ENCODE results near the gene LMO7.

Gene LMO7

GRCh38 chr13:75818968-75819225, 182.8 kb downstream of the LMO7 start:
- no peak overlapping the region for H3K27ac Mint-ChIP-seq
- H3K4me3 Mint-ChIP-seq = no peak overlapping the region
- H3K9me3 Mint-ChIP-seq (ENCODE audit: low read depth) = no peaks in the 10 kb centered on the region
- no peaks in the 10 kb centered on the region for H3K4me1 Mint-ChIP-seq (ENCODE audit: low read depth)
- H3K27me3 Mint-ChIP-seq = no peaks in the 10 kb centered on the region
- peaks cover 18% of the 10 kb centered on the region for H3K36me3 Mint-ChIP-seq

GRCh38 chr13:75825161-75825560, 189.0 kb downstream of the LMO7 start:
- H3K4me3 Mint-ChIP-seq = no peak overlapping the region
- H3K4me1 Mint-ChIP-seq (ENCODE audit: low read depth) = no peaks in the 10 kb centered on the region
- H3K27ac Mint-ChIP-seq = no peak overlapping the region
- peaks cover 9% of the 10 kb centered on the region for H3K9me3 Mint-ChIP-seq (ENCODE audit: low read depth)
- H3K36me3 Mint-ChIP-seq = peaks cover 44% of the 10 kb centered on the region
- H3K27me3 Mint-ChIP-seq = no peaks in the 10 kb centered on the region

- Mint-ChIP-seq H3K4me1 (ENCODE audit: low read depth) (no peaks in the 10 kb centered on the region), H3K27ac (no peak overlapping the region), H3K27me3 (no peaks in the 10 kb centered on the region), H3K4me3 (no peak overlapping the region), H3K9me3 (ENCODE audit: low read depth) (peaks cover 9% of the 10 kb centered on the region), H3K36me3 (peaks cover 44% of the 10 kb centered on the region)
Observed at GRCh38 chr13:75825594-75825993, 189.5 kb downstream of the LMO7 start.

- Mint-ChIP-seq H3K36me3 (peaks cover 47% of the 10 kb centered on the region), H3K4me1 (ENCODE audit: low read depth) (no peaks in the 10 kb centered on the region), H3K27me3 (no peaks in the 10 kb centered on the region), H3K27ac (no peak overlapping the region), H3K9me3 (ENCODE audit: low read depth) (peaks cover 17% of the 10 kb centered on the region), H3K4me3 (no peak overlapping the region)
Observed at GRCh38 chr13:75826391-75826790, 190.3 kb downstream of the LMO7 start.

GRCh38 chr13:75829830-75830229, 193.7 kb downstream of the LMO7 start:
- Mint-ChIP-seq H3K9me3 (ENCODE audit: low read depth) (peaks cover 17% of the 10 kb centered on the region), H3K4me3 (no peak overlapping the region), H3K4me1 (ENCODE audit: low read depth) (no peaks in the 10 kb centered on the region), H3K27me3 (no peaks in the 10 kb centered on the region), H3K27ac (no peak overlapping the region), H3K36me3 (peaks cover 44% of the 10 kb centered on the region)

GRCh38 chr13:75830842-75831241, 194.7 kb downstream of the LMO7 start:
- no peak overlapping the region for H3K27ac Mint-ChIP-seq
- no peak overlapping the region for H3K4me3 Mint-ChIP-seq
- H3K36me3 Mint-ChIP-seq = peaks cover 44% of the 10 kb centered on the region
- H3K27me3 Mint-ChIP-seq = no peaks in the 10 kb centered on the region
- H3K4me1 Mint-ChIP-seq (ENCODE audit: low read depth) = no peaks in the 10 kb centered on the region
- peaks cover 17% of the 10 kb centered on the region for H3K9me3 Mint-ChIP-seq (ENCODE audit: low read depth)

GRCh38 chr13:75831389-75831788, 195.3 kb downstream of the LMO7 start:
- Mint-ChIP-seq H3K9me3 (ENCODE audit: low read depth) (peaks cover 17% of the 10 kb centered on the region), H3K4me1 (ENCODE audit: low read depth) (no peaks in the 10 kb centered on the region), H3K27ac (no peak overlapping the region), H3K4me3 (no peak overlapping the region), H3K27me3 (no peaks in the 10 kb centered on the region), H3K36me3 (peaks cover 43% of the 10 kb centered on the region)

GRCh38 chr13:75832812-75833211, 196.7 kb downstream of the LMO7 start:
- H3K27ac Mint-ChIP-seq = no peak overlapping the region
- no peak overlapping the region for H3K4me3 Mint-ChIP-seq
- H3K27me3 Mint-ChIP-seq = no peaks in the 10 kb centered on the region
- no peaks in the 10 kb centered on the region for H3K4me1 Mint-ChIP-seq (ENCODE audit: low read depth)
- peaks cover 17% of the 10 kb centered on the region for H3K9me3 Mint-ChIP-seq (ENCODE audit: low read depth)
- H3K36me3 Mint-ChIP-seq = peaks cover 34% of the 10 kb centered on the region

- H3K27ac Mint-ChIP-seq = no peak overlapping the region
- no peaks in the 10 kb centered on the region for H3K27me3 Mint-ChIP-seq
- H3K4me1 Mint-ChIP-seq (ENCODE audit: low read depth) = peaks cover 6% of the 10 kb centered on the region
- no peak overlapping the region for H3K4me3 Mint-ChIP-seq
- H3K9me3 Mint-ChIP-seq (ENCODE audit: low read depth) = no peaks in the 10 kb centered on the region
- H3K36me3 Mint-ChIP-seq = peaks cover 20% of the 10 kb centered on the region
Observed at GRCh38 chr13:75836441-75836840, 200.3 kb downstream of the LMO7 start.

- no peak overlapping the region for H3K4me3 Mint-ChIP-seq
- H3K36me3 Mint-ChIP-seq = peaks cover 34% of the 10 kb centered on the region
- H3K4me1 Mint-ChIP-seq (ENCODE audit: low read depth) = peaks cover 16% of the 10 kb centered on the region
- no peak overlapping the region for H3K27ac Mint-ChIP-seq
- no peaks in the 10 kb centered on the region for H3K27me3 Mint-ChIP-seq
- no peaks in the 10 kb centered on the region for H3K9me3 Mint-ChIP-seq (ENCODE audit: low read depth)
Observed at GRCh38 chr13:75838366-75839005, 202.4 kb downstream of the LMO7 start.

GRCh38 chr13:75839406-75839805, 203.3 kb downstream of the LMO7 start:
- Mint-ChIP-seq H3K36me3 (peaks cover 34% of the 10 kb centered on the region), H3K4me1 (ENCODE audit: low read depth) (peaks cover 16% of the 10 kb centered on the region), H3K27ac (no peak overlapping the region), H3K4me3 (no peak overlapping the region), H3K27me3 (no peaks in the 10 kb centered on the region), H3K9me3 (ENCODE audit: low read depth) (no peaks in the 10 kb centered on the region)

- H3K4me3 Mint-ChIP-seq = no peak overlapping the region
- no peaks in the 10 kb centered on the region for H3K9me3 Mint-ChIP-seq (ENCODE audit: low read depth)
- H3K27me3 Mint-ChIP-seq = no peaks in the 10 kb centered on the region
- H3K4me1 Mint-ChIP-seq (ENCODE audit: low read depth) = peaks cover 16% of the 10 kb centered on the region
- H3K27ac Mint-ChIP-seq = peak overlapping the region; percentile 58
- H3K36me3 Mint-ChIP-seq = peaks cover 32% of the 10 kb centered on the region
Observed at GRCh38 chr13:75841905-75842304, 205.8 kb downstream of the LMO7 start.

GRCh38 chr13:75843074-75843473, 206.9 kb downstream of the LMO7 start:
- no peak overlapping the region for H3K27ac Mint-ChIP-seq
- H3K36me3 Mint-ChIP-seq = peaks cover 38% of the 10 kb centered on the region
- H3K9me3 Mint-ChIP-seq (ENCODE audit: low read depth) = no peaks in the 10 kb centered on the region
- no peak overlapping the region for H3K4me3 Mint-ChIP-seq
- no peaks in the 10 kb centered on the region for H3K27me3 Mint-ChIP-seq
- H3K4me1 Mint-ChIP-seq (ENCODE audit: low read depth) = peaks cover 16% of the 10 kb centered on the region

GRCh38 chr13:75843991-75844390, 207.9 kb downstream of the LMO7 start:
- Mint-ChIP-seq H3K9me3 (ENCODE audit: low read depth) (no peaks in the 10 kb centered on the region), H3K27me3 (no peaks in the 10 kb centered on the region), H3K4me1 (ENCODE audit: low read depth) (peaks cover 16% of the 10 kb centered on the region), H3K27ac (no peak overlapping the region), H3K36me3 (peaks cover 45% of the 10 kb centered on the region), H3K4me3 (no peak overlapping the region)

GRCh38 chr13:75847588-75847987, 211.5 kb downstream of the LMO7 start:
- Mint-ChIP-seq H3K36me3 (peaks cover 34% of the 10 kb centered on the region), H3K4me3 (no peak overlapping the region), H3K27ac (no peak overlapping the region), H3K4me1 (ENCODE audit: low read depth) (no peaks in the 10 kb centered on the region), H3K27me3 (no peaks in the 10 kb centered on the region), H3K9me3 (ENCODE audit: low read depth) (no peaks in the 10 kb centered on the region)

GRCh38 chr13:75850916-75851315, 214.8 kb downstream of the LMO7 start:
- H3K36me3 Mint-ChIP-seq = peaks cover 29% of the 10 kb centered on the region
- no peak overlapping the region for H3K27ac Mint-ChIP-seq
- no peak overlapping the region for H3K4me3 Mint-ChIP-seq
- H3K27me3 Mint-ChIP-seq = no peaks in the 10 kb centered on the region
- H3K9me3 Mint-ChIP-seq (ENCODE audit: low read depth) = no peaks in the 10 kb centered on the region
- no peaks in the 10 kb centered on the region for H3K4me1 Mint-ChIP-seq (ENCODE audit: low read depth)

Data from activated naive CD8-positive, alpha-beta T cell (primary cell).